H1 (cell line): ENCODE results near the gene KCTD17.

ENCODE experiments used
- BACH1 ChIP-seq: IDR thresholded peaks from 2 replicates; pipeline ENCODE4 v1.6.1; 2012; ENCODE audit warnings: low read length, improper control_type of control experiment
- CHD2 ChIP-seq: IDR thresholded peaks from 2 replicates; pipeline ENCODE4 v1.6.1; 2012; ENCODE audit warnings: low read length, improper control_type of control experiment
- EP300 ChIP-seq, 2 experiments: IDR thresholded peaks; 1 replicate in 1 of 2; 2 replicates in 1 of 2; pipeline ENCODE4 v1.6.1; 2011 to 2012; ENCODE audit warnings: low read depth in 2 of 2, low read length in 2 of 2, mild to moderate bottlenecking in 2 of 2, borderline replicate concordance in 1 of 2, inconsistent platforms in 1 of 2, moderate library complexity in 1 of 2
- GABPA ChIP-seq: IDR thresholded peaks from 2 replicates; pipeline ENCODE4 v1.6.1; 2011; ENCODE audit warnings: mild to moderate bottlenecking, low read length, moderate library complexity, borderline replicate concordance; ENCODE audit not compliant: insufficient read depth
- NRF1 ChIP-seq: IDR thresholded peaks from 2 replicates; pipeline ENCODE4 v1.6.1; 2011; ENCODE audit warnings: mild to moderate bottlenecking, low read depth, low read length, improper control_type of control experiment
- POLR2A ChIP-seq, 2 experiments: IDR thresholded peaks; 1 replicate in 1 of 2; 2 replicates in 1 of 2; pipeline ENCODE4 v1.6.1; 2011; ENCODE audit warnings: low read depth in 2 of 2, low read length in 2 of 2, mild to moderate bottlenecking in 2 of 2; ENCODE audit errors: control extremely low read depth in 1 of 2
- POLR2AphosphoS5 ChIP-seq: IDR thresholded peaks from 2 replicates; pipeline ENCODE4 v1.6.1; 2011; ENCODE audit warnings: low read depth, low read length
- RBBP5 ChIP-seq: IDR thresholded peaks from 2 replicates; pipeline ENCODE4 v1.7.1; 2012; ENCODE audit warnings: low read depth, mild to moderate bottlenecking, inconsistent platforms, low read length, moderate library complexity, borderline replicate concordance
- SIN3A ChIP-seq, 2 experiments: IDR thresholded peaks in 1 of 2; conservative IDR thresholded peaks in 1 of 2; 2 replicates each; pipeline ENCODE4 v1.6.1; 2011 to 2012; ENCODE audit warnings: low read length in 2 of 2, improper control_type of control experiment in 1 of 2, low read depth in 1 of 2, mild to moderate bottlenecking in 1 of 2
- ZNF274 ChIP-seq: IDR thresholded peaks from 2 replicates; pipeline ENCODE4 v1.7.0; 2012; ENCODE audit warnings: low read length, borderline replicate concordance; ENCODE audit errors: extremely low read depth
- TF ChIP-seq, protein P1 (sequence below), 3 experiments: IDR thresholded peaks; 1 replicate in 2 of 3; 2 replicates in 1 of 3; pipeline versions ENCODE4 v1.5.1 to v1.6.1; 2011; ENCODE audit warnings: low read length in 3 of 3, mild to moderate bottlenecking in 3 of 3, inconsistent platforms in 2 of 3, low read depth in 1 of 3, moderate library complexity in 1 of 3; ENCODE audit not compliant: insufficient read depth in 1 of 3; ENCODE audit errors: control extremely low read depth in 1 of 3

GRCh38 chr22:37011472-37011871, 40.1 kb upstream of the KCTD17 start:
- TF ChIP-seq, protein P1, sequence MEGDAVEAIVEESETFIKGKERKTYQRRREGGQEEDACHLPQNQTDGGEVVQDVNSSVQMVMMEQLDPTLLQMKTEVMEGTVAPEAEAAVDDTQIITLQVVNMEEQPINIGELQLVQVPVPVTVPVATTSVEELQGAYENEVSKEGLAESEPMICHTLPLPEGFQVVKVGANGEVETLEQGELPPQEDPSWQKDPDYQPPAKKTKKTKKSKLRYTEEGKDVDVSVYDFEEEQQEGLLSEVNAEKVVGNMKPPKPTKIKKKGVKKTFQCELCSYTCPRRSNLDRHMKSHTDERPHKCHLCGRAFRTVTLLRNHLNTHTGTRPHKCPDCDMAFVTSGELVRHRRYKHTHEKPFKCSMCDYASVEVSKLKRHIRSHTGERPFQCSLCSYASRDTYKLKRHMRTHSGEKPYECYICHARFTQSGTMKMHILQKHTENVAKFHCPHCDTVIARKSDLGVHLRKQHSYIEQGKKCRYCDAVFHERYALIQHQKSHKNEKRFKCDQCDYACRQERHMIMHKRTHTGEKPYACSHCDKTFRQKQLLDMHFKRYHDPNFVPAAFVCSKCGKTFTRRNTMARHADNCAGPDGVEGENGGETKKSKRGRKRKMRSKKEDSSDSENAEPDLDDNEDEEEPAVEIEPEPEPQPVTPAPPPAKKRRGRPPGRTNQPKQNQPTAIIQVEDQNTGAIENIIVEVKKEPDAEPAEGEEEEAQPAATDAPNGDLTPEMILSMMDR (IDR thresholded peaks at IDR 0.05; ENCODE audit: control extremely low read depth in 1 of 3, insufficient read depth in 1 of 3, low read depth in 1 of 3, low read length in 3 of 3), result no peak
- TF ChIP-seq GABPA (no peak), ZNF274 (no peak), POLR2A (IDR thresholded peaks at IDR 0.05; ENCODE audit: control extremely low read depth in 1 of 2, low read depth in 2 of 2, low read length in 2 of 2) (peak in 1 of 2 experiments; percentile 31; a peak in 1 of 3 replicates), CHD2 (no peak), NRF1 (no peak), BACH1 (no peak), EP300 (IDR thresholded peaks at IDR 0.05; ENCODE audit: borderline replicate concordance in 1 of 2, low read depth in 2 of 2, low read length in 2 of 2) (no peak), RBBP5 (no peak), POLR2AphosphoS5 (no peak), SIN3A (conservative IDR thresholded peaks at IDR 0.05 in 1 of 2, IDR thresholded peaks at IDR 0.05 in 1 of 2; ENCODE audit: low read depth in 1 of 2, low read length in 2 of 2) (no peak)
